SK-N-SH (cell line): Measurements from ENCODE around the gene CCDC78.
"Not testable (repeated sequence)": the region's sequence is repeated elsewhere in the genome, so short reads cannot be mapped to it uniquely, and the experiment has no call there.

Experiments
- CTCF ChIP-seq: fragments of 200-600 bp; sonication (generic); IDR thresholded peaks from 2 replicates; pipeline ENCODE4 v1.6.1; 2017; ENCODE audit warnings: antibody characterized with exemption, mild to moderate bottlenecking, moderate library complexity
- EZH2phosphoT487 ChIP-seq: fragments of 200-600 bp; sonication (generic); IDR thresholded peaks from 2 replicates; pipeline ENCODE4 v1.6.1; 2017; ENCODE audit warnings: low read depth, mixed run types, mild to moderate bottlenecking, antibody characterized with exemption, moderate library complexity, borderline replicate concordance
- REST ChIP-seq: IDR thresholded peaks from 2 replicates; pipeline ENCODE4 v1.6.1; 2012; ENCODE audit warnings: mild to moderate bottlenecking, low read depth, low read length, moderate library complexity

DNA sequence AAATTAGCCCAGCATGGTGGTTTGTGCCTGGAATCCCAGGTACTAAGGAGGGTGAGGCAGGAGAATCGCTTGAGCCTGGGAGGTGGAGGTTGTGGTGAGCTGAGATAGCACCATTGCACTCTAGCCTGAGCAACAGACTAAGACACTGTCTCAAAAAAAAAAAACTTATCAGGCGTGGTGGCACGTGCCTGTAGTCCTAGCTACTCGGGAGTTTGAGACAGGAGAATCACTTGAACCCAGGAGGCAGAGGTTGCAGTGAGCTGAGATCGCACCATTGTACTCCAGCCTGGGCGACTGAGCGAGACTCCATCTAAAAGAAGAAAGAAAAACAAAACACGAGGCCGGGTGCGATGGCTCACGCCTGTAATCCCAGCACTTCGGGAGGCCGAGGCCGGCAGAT is 16.7 kb upstream of the CCDC78 start:
- not testable (repeated sequence) for TF ChIP-seq REST, CTCF, EZH2phosphoT487
